Medulla oblongata (tissue), 1 donor: ENCODE data around the gene C4orf33.

Experiments
- DNase-seq: peaks from one replicate; pipeline ENCODE4 v3.0.0-alpha.2; 2015; ENCODE audit errors: extremely low spot score

The C4orf33 gene

DNA sequence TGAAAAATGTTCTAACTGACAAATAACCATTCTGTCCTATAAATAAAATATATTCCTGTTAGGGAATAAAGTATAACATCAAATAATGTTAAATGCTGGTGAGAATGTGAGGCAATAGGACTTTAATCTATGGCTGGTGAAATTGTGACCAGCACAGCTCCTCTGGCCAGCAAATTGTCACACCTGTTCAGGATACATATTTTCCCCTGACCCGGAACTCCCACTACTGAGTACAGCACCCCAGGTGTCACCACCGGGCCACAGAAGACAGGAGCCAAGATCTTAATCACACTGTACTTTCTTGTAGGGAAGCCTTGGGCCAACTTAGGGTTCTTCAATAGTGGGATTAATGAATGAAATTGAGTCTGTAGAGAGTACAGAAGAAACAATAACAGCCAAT, 33.2 kb downstream of the C4orf33 start:
- DNase-seq = no peak

GRCh38 chr4:129131343-129131742, 35.4 kb downstream of the C4orf33 start:
- no peak for DNase-seq

- DNase-seq = no peak
These were observed 40.5 kb downstream of the C4orf33 start for GRCh38 chr4:129136433-129136832.

DNA sequence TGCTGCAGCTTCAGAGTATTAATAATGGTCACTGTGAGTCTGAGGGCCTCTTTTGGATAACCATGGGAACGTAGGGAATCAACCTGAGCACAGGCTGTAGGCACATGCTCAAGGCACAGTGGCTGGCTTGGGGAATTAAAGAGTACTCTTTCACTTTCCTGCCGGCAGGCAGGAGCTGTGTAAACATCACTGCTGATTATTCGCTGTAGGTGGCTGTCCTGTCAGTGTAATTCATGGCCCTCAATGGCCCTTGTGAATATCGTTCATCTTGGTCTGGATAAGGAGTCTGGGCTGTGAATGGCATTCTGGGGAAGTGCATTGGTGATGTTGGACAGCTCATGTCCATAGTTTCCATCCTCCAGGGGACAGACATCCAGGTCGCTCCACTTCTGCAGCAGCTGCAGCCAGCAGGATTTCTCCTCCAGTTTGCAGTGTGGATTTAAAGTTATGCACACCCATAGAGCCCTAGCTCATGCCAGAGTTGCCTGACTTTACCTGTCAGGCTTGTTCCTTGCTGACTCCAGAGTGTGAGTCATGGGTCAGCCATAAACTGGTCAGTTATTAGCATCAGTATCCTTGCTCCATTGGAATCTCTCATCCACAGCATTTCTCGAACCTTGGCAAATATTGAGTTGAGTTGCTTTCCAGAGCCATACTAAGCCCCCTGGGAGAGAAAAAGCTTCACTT, 43.0 kb downstream of the C4orf33 start:
- no peak for DNase-seq

- DNase-seq = no peak
These were observed 44.6 kb downstream of the C4orf33 start for GRCh38 chr4:129140521-129140920.

DNA sequence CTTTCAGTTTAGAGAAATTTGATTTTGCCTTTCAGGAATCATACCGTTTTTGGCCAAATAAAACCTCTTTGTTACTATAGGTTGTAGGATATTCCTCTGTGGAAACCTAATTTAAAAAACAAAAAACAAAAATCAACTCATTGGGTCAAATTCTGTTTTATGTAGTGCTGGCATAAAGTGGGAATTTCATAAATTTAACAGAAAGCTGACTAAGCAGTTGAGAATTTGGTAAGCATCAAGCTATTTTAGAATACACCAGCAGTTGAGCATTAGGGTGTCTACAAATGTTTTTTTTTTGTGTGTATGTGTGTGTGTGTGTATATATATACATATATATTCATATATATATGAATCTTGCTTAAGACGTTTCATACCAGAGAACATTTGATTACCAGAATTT, 47.4 kb downstream of the C4orf33 start:
- no peak for DNase-seq

DNA sequence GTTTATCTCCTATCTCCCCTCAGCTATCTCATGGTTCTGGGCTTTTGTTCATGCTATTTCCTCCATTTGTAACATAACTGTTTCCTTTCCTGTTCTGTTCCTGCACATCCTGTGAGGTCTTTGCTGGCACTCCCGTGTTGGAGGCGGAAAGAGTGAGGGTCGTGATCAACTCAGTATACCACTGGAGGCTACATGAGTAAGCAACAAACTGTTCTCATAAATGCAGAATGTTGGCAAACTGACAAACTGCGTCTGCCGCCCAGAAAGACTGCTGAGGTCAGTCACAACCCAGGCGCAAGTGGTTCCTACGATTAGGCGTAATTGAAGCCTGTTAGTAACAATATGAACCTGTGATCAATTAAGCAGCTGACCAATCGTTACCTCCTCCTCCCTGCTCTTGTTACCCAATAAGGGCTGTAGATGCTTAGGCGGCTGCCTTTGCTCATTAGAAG, 48.8 kb downstream of the C4orf33 start:
- no peak for DNase-seq

DNA sequence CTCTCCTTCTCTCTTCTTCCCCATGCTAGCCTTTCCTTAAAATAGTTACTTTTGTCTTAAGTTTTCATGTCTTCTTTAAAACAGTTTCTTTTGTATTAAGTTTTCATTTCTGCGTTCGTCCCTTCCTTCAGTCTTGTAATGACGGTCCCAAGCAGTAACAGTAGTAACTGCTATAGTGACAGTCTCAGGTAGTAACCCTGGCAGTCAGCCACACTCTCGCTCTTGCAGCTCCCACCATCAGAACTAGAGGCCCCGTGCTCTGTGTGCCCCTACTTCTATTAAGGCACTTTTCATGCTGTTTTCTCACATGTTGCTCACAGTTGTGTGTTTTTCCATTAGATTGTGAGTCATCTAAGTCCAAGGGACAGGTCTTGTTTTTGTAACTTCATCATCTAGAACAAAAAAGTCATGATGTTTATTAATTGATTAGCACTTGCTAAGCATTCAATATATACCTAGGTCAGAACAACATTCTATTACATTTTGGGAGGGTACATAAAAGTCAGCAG, 49.3 kb downstream of the C4orf33 start:
- no peak for DNase-seq

DNA sequence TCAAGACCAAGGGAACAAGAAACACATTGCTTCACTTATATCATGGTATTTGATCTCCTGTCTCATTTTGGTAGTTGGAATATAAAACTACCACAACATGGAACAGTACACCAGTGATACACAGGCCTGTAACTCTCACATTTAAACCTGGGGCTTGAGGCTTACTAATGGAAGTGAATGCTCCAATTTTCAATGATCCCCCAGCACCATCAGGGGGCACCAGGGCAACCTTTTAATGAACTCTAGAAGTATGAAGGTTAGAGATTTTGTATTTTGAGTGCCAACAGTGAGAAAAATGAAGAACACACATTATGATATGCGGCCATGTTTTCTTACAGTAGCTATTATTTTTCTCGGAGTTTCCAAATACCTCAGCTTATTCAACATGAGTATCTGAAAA, 50.7 kb downstream of the C4orf33 start:
- DNase-seq = no peak

DNA sequence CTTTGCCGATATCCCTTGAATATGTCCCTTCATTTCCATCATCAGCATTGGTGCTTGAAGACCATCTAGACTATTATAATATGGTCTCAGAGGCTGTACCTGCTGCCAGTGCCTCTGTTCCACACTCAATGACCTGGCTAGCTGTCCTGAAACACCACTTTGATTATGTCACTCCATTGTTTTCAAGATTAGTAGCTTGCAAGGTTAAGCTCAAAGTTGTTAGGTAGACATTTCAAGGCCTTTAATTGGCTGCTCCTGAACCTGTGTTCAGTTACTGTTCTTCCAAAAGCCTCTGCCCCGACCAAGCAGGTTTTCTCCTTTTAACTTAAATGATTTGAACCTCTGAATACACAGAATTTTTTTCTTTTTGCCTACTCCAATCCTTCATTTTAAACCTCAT, 52.9 kb downstream of the C4orf33 start:
- no peak for DNase-seq

DNA sequence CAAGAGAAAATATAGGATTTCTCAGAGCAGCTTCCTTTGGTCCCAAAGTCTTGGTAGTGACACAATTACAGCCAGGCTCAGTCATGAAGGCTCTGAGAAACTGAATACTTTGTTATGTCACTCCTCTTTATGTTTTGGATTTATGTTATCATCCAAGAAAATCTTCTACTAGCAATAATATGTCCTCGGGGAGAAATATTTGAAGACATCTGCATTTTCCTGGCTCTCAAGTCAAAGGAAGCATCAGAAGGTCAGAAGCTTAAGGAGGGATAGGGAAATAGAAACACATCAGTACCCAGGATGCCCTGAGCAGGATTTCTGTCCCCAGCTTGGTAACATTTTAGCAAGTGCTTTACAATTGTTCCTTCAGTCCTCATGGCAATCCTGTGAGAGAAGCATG, 54.0 kb downstream of the C4orf33 start:
- DNase-seq = no peak

DNA sequence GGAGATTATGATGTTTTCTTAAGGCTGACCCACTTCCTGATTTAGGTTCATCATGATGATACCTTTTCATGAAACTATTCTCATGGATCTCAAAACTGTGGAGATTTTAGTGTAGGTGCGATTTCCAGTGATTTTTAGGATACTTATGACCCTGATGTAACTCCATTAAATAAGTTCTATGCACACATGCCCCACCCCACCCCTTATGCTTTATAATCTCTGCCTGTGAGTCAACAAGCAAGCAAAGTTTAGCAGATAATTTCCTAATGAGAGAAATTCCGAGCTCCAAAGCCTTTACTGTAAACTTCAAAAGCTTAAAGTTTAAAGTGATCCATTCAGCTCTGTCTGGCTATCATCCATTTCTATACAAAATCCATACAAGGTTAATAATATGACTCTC, 56.4 kb downstream of the C4orf33 start:
- DNase-seq = no peak

GRCh38 chr4:129153700-129154099, 57.7 kb downstream of the C4orf33 start:
- no peak for DNase-seq

GRCh38 chr4:129162450-129162849, 66.5 kb downstream of the C4orf33 start:
- DNase-seq = no peak

- DNase-seq = no peak
These were observed 67.5 kb downstream of the C4orf33 start for GRCh38 chr4:129163427-129163826.

DNA sequence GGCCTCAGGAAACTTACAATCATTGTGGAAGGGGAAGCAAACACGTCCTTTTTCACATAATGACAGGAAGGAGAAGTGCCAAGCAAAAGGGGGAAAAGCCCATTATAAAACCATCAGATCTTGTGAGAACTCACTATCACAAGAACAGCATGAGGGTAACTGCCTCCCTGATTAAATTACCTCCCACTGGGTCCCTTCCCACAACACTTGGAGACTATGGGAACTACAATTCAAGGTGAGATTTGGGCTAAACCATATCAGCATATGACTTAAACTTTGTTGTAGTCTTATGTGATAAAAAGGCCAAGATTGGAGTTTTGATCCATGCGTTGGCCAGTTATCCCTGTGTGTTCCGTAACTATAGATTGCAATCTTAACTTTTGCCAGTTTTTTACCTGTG, 68.3 kb downstream of the C4orf33 start:
- DNase-seq = no peak
